ENCODE results near the gene GINS1.

GINS1 gene

GRCh38 chr20:25407311-25408169, at the start of gene GINS1:
TSS of gene GINS1 (plus strand) at chr20:25407673. CDS start at chr20:25407821, 148 bp downstream.
- peak; percentile 72 to 82 for DNase-seq (ENCODE audit: low read depth in 2 of 2)

- no peak for DNase-seq (ENCODE audit: low read depth in 2 of 2)
Measured at GRCh38 chr20:25360631-25361286, 46.7 kb upstream of the GINS1 start.

- DNase-seq (ENCODE audit: low read depth in 2 of 2), result no peak
Measured at GRCh38 chr20:25361287-25361683, 46.2 kb upstream of the GINS1 start.

GRCh38 chr20:25364180-25364788, 43.2 kb upstream of the GINS1 start:
- DNase-seq (ENCODE audit: low read depth in 2 of 2), result no peak

- no peak for DNase-seq (ENCODE audit: low read depth in 2 of 2)
Measured at GRCh38 chr20:25364879-25365699, 42.4 kb upstream of the GINS1 start.

GRCh38 chr20:25368526-25368925, 38.9 kb upstream of the GINS1 start:
- DNase-seq (ENCODE audit: low read depth in 2 of 2), result no peak

GRCh38 chr20:25368976-25369375, 38.5 kb upstream of the GINS1 start:
- no peak for DNase-seq (ENCODE audit: low read depth in 2 of 2)

- DNase-seq (ENCODE audit: low read depth in 2 of 2), result no peak
Measured at GRCh38 chr20:25369529-25369928, 37.9 kb upstream of the GINS1 start.

- DNase-seq (ENCODE audit: low read depth in 2 of 2), result no peak
Measured at GRCh38 chr20:25369971-25370370, 37.5 kb upstream of the GINS1 start.

GRCh38 chr20:25372584-25373336, 34.7 kb upstream of the GINS1 start:
- no peak for DNase-seq (ENCODE audit: low read depth in 2 of 2)

- no peak for DNase-seq (ENCODE audit: low read depth in 2 of 2)
Measured at GRCh38 chr20:25374842-25375241, 32.6 kb upstream of the GINS1 start.

GRCh38 chr20:25376236-25376635, 31.2 kb upstream of the GINS1 start:
- no peak for DNase-seq (ENCODE audit: low read depth in 2 of 2)

GRCh38 chr20:25376886-25377285, 30.6 kb upstream of the GINS1 start:
- no peak for DNase-seq (ENCODE audit: low read depth in 2 of 2)

GRCh38 chr20:25378189-25378883, 29.1 kb upstream of the GINS1 start:
- DNase-seq (ENCODE audit: low read depth in 2 of 2), result no peak

- DNase-seq (ENCODE audit: low read depth in 2 of 2), result no peak
Measured at GRCh38 chr20:25378884-25379733, 28.4 kb upstream of the GINS1 start.

GRCh38 chr20:25380945-25381614, 26.4 kb upstream of the GINS1 start:
- no peak for DNase-seq (ENCODE audit: low read depth in 2 of 2)

GRCh38 chr20:25382704-25383370, 24.6 kb upstream of the GINS1 start:
- DNase-seq (ENCODE audit: low read depth in 2 of 2), result no peak

- DNase-seq (ENCODE audit: low read depth in 2 of 2), result no peak
Measured at GRCh38 chr20:25389401-25389857, 18.0 kb upstream of the GINS1 start.

Measured in stimulated activated CD8-positive, alpha-beta memory T cell treated with anti-CD3 and anti-CD28 coated beads, Interleukin-2, amount 100 ng/mL, for 48 hours (primary cell).